Measurements from ENCODE around the gene PDGFRB. TPM values are rescaled to one million over a fixed set of nuclear protein-coding genes. Genes with fewer than 3 reads are reported as not detected.

PDGFRB gene
- total RNA-seq, 4 donors from 2014 or later: 126 to 366 (median 149) TPM

DNA sequence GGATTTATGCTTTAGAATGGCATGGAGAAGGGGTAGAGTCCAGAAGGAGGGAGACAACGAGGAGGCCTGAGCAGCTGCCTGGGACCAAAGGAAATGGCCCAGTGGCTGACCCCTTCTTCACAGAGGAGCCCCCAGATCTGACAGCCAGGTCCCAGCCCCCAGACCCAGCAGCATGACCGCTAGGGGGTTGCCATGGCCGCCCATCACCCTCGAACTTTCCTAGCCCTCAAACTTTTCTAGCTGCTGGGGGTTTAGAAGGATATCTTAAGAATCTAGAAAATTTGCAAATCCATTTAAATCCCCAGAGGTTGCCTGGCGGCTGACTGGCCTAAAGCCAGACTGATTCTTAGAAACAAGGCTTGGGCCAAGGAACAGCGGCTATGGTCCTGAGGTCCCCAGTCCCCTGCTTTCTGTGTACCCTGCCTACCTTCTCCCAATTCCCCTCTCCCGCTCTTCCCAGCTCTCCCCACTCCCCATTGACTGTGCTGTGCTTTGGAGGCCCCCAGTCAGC is 972 bp downstream of the PDGFRB start:
- TF ChIP-seq, protein P1, sequence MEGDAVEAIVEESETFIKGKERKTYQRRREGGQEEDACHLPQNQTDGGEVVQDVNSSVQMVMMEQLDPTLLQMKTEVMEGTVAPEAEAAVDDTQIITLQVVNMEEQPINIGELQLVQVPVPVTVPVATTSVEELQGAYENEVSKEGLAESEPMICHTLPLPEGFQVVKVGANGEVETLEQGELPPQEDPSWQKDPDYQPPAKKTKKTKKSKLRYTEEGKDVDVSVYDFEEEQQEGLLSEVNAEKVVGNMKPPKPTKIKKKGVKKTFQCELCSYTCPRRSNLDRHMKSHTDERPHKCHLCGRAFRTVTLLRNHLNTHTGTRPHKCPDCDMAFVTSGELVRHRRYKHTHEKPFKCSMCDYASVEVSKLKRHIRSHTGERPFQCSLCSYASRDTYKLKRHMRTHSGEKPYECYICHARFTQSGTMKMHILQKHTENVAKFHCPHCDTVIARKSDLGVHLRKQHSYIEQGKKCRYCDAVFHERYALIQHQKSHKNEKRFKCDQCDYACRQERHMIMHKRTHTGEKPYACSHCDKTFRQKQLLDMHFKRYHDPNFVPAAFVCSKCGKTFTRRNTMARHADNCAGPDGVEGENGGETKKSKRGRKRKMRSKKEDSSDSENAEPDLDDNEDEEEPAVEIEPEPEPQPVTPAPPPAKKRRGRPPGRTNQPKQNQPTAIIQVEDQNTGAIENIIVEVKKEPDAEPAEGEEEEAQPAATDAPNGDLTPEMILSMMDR (IDR thresholded peaks at IDR 0.05): no peak
- ATAC-seq (ENCODE audit: low FRiP score): no peak
- no peak for DNase-seq (ENCODE audit: low spot score)

DNA sequence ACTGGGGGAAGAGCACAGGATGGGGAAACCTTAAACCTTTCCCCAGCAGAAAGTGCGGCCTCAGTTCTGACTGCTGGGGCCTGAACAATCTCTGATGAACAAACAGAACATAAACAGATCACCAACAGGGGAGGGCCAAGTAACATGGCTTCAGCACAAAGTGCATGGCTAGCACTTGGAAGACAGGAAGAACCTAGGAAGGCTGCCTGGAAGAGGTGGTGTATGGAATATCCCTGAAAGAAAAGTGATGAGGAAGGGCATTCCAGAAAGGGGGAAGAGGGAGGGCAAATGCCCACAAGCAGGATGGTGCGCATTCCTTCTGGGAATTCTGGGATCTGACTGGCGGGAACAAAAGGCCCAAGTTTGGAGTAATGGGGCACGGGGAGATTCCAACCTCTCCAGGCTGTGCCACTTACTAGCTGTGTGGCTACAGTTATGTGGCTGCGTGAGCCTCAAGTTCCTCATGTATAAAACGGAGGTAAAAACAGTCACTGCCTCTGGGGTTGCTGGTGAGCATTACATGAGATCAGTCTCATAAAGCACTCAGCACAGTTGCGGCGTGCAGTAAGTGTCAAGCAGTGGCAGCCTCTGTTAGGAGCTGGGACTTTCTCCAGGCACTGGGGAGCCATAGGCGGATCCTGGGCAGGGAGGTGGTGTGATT is 1.6 kb downstream of the PDGFRB start:
- ATAC-seq (ENCODE audit: low FRiP score) (no peak), DNase-seq (ENCODE audit: low spot score) (no peak)
- TF ChIP-seq, protein P1 (IDR thresholded peaks at IDR 0.05): no peak

DNA sequence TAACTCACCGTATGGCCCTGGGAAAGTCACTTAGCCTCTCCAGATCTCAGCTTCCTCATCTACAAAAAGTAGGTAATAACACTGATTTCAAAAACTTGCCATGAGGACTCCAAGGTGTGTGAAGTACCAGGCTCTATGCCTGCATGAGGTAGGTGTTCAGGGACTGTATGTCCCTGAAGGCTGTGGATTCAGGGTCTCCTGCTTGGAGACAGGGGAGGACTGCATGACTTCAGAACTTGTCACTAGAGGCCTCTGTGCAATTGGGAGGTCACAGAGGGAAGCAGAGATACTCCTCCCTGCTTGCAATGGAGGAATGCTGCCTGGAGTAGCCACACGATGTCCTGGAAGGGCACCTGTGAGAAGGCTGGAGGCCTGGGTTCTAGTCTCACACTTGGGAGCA is 2.2 kb downstream of the PDGFRB start:
- TF ChIP-seq, protein P1 (IDR thresholded peaks at IDR 0.05): no peak

DNA sequence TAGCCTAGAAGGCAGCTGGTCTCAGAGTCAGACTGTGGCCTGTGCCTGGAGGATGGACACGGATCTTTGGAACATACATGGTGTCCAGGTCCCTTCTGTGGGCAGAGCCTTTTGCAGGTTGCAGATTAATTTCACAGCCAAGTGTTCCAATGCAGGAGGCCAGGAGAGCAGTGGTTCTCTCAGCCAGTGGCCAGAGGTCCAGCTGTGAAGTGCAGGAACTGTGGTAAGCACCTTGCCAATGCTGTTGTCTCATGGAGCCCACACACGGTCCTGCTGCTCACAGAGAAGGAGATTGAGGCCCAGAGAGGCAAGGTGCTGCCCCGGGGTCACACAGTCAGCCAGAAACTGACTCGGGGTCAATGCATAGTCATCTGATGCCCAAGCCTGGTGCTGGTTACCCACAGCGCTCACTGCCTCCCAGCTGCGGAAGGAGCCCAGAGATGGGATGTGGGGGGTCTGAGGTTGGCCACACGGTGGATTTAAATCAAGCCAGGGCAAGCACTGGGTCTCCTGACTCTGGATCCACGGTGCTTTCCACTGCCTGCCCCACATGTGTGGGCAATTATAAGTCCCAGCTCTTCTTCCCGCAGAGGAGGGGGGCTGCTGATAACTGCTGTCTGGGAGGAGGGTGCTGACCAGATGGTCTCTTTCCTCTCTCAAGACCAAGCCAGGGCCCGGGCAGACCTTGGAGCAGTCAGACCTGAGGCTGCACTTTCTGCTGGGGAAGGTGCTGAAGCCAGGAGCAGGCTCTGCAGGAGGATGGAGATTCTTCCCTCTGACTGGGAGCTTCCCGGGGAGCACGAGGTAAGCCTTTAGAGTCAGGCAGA is 2.8 kb downstream of the PDGFRB start:
- ATAC-seq (ENCODE audit: low FRiP score) (no peak), DNase-seq (ENCODE audit: low spot score) (no peak)
- TF ChIP-seq, protein P1 (IDR thresholded peaks at IDR 0.05): no peak

More for the DNA sequence above, 2.2 kb downstream of the PDGFRB start:
- no peak for ATAC-seq (ENCODE audit: low FRiP score)
- DNase-seq (ENCODE audit: low spot score): no peak

DNA sequence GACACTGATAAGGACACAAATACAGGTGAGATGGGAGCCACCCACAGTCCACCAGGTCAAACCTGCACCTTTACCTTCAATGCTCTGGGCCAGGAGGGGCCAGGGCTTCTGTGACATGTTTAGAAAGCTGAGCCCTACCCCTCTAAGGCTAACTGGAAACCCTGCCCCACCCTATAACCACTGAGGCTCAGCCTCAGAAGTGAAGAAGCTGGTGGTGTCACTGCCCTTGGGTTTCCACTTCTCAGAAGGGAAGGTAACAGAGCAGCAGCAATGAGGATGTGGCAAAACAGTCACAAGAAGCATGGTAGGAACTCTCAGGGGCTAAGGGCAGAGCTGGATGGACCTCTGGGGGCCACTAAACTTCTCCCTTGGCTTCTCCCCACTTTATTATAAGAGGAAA is 6.0 kb downstream of the PDGFRB start:
- DNase-seq (ENCODE audit: low spot score) (no peak), ATAC-seq (ENCODE audit: low FRiP score) (no peak)
- TF ChIP-seq, protein P1 (IDR thresholded peaks at IDR 0.05): no peak

DNA sequence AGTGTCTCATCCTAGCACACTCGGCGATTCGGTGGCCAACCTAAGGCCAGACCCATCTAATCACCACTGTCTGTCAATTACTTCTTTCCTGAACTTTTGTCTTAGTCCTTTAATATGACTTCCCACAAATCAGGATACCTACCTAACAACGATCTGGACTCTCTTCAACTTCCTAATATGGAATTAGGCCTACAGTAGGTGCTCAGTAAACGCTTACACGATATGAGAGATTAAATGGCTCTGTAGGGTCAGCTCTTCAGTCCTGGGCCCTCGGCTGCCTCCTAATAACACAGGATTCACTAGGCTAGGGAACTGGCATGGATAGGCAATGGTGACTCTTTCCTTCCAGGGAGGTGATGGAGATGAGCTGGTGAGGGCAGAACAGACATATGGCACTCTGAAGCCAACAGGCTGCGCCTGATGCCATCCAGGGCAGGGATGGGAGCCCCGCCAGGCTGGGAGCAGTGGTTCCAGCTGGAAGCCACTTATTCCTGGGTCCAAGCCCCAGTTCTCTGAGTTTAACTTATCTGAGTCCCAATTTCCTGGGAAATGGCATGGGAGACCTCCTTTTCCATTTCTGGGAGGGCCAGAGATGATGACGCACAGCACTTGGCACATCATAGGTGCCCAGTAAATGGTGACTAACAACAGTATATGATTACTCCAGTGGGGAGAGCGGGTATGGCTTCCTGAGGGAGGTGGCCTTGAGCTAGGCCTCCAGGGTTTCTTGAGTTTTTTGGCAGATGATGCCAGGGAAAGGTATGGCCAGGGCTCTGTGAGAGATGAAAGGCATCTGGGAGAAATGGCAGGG is 7.3 kb downstream of the PDGFRB start:
- no peak for ATAC-seq (ENCODE audit: low FRiP score)
- TF ChIP-seq, protein P1 (IDR thresholded peaks at IDR 0.05): no peak
- no peak for DNase-seq (ENCODE audit: low spot score)
